ENCODE data around the gene MSH5. TPM values are rescaled to one million over a fixed set of nuclear protein-coding genes. Genes with fewer than 3 reads are reported as not detected.
"Not testable (repeated sequence)": the region's sequence is repeated elsewhere in the genome, so short reads cannot be mapped to it uniquely, and the experiment has no call there.

MSH5 gene
- total RNA-seq, 1 donor from 2014 or later, result 3.1 TPM

- Histone ChIP-seq H3K27ac (ENCODE audit: low read depth, low read length) (no peak overlapping the region), H3K4me3 (ENCODE audit: low read length in 3 of 3) (no peak overlapping the region), H3K27me3 (ENCODE audit: control insufficient read depth in 3 of 3, insufficient read depth in 3 of 3, low read length in 3 of 3) (no peaks in the 10 kb centered on the region), H3K9ac (ENCODE audit: low read depth in 1 of 3, low read length in 3 of 3) (no peak overlapping the region), H3K4me1 (ENCODE audit: control insufficient read depth in 3 of 3, insufficient read depth in 3 of 3, low read length in 3 of 3) (peaks cover 3 to 7% (median 5%) of the 10 kb centered on the region in 3 donors), H3K9me3 (ENCODE audit: control insufficient read depth in 3 of 3, low read length in 3 of 3) (no peaks in the 10 kb centered on the region), H3K36me3 (ENCODE audit: control insufficient read depth in 3 of 3, insufficient read depth in 3 of 3, low read length in 3 of 3) (peaks cover 56 to 63% (median 56%) of the 10 kb centered on the region in 3 donors)
Measured at GRCh38 chr6:31782126-31782855, 42.5 kb downstream of the MSH5 start.

GRCh38 chr6:31784098-31784925 lies 44.5 kb downstream of the MSH5 start:
- Histone ChIP-seq H3K4me1 (ENCODE audit: control insufficient read depth in 3 of 3, insufficient read depth in 3 of 3, low read length in 3 of 3) (peaks cover 0 to 1% (median 0%) of the 10 kb centered on the region in 3 donors), H3K9ac (ENCODE audit: low read depth in 1 of 3, low read length in 3 of 3) (no peak overlapping the region), H3K9me3 (ENCODE audit: control insufficient read depth in 3 of 3, low read length in 3 of 3) (no peaks in the 10 kb centered on the region), H3K4me3 (ENCODE audit: low read length in 3 of 3) (no peak overlapping the region), H3K27ac (ENCODE audit: low read depth, low read length) (no peak overlapping the region), H3K36me3 (ENCODE audit: control insufficient read depth in 3 of 3, insufficient read depth in 3 of 3, low read length in 3 of 3) (peaks cover 46 to 58% (median 54%) of the 10 kb centered on the region in 3 donors), H3K27me3 (ENCODE audit: control insufficient read depth in 3 of 3, insufficient read depth in 3 of 3, low read length in 3 of 3) (no peaks in the 10 kb centered on the region)

GRCh38 chr6:31785475-31785874 lies 45.7 kb downstream of the MSH5 start:
- Histone ChIP-seq H3K4me1 (ENCODE audit: control insufficient read depth in 3 of 3, insufficient read depth in 3 of 3, low read length in 3 of 3) (peaks cover 0 to 3% (median 0%) of the 10 kb centered on the region in 3 donors), H3K4me3 (ENCODE audit: low read length in 3 of 3) (no peak overlapping the region), H3K9ac (ENCODE audit: low read depth in 1 of 3, low read length in 3 of 3) (no peak overlapping the region), H3K36me3 (ENCODE audit: control insufficient read depth in 3 of 3, insufficient read depth in 3 of 3, low read length in 3 of 3) (peaks cover 35 to 50% (median 46%) of the 10 kb centered on the region in 3 donors), H3K27ac (ENCODE audit: low read depth, low read length) (no peak overlapping the region), H3K9me3 (ENCODE audit: control insufficient read depth in 3 of 3, low read length in 3 of 3) (no peaks in the 10 kb centered on the region), H3K27me3 (ENCODE audit: control insufficient read depth in 3 of 3, insufficient read depth in 3 of 3, low read length in 3 of 3) (no peaks in the 10 kb centered on the region)

- Histone ChIP-seq H3K9ac (ENCODE audit: low read depth in 1 of 3, low read length in 3 of 3) (no peak overlapping the region), H3K27ac (ENCODE audit: low read depth, low read length) (no peak overlapping the region), H3K4me3 (ENCODE audit: low read length in 3 of 3) (no peak overlapping the region), H3K4me1 (ENCODE audit: control insufficient read depth in 3 of 3, insufficient read depth in 3 of 3, low read length in 3 of 3) (peaks cover 14 to 21% (median 18%) of the 10 kb centered on the region in 3 donors), H3K27me3 (ENCODE audit: control insufficient read depth in 3 of 3, insufficient read depth in 3 of 3, low read length in 3 of 3) (no peaks in the 10 kb centered on the region), H3K36me3 (ENCODE audit: control insufficient read depth in 3 of 3, insufficient read depth in 3 of 3, low read length in 3 of 3) (peaks cover 13 to 20% (median 17%) of the 10 kb centered on the region in 3 donors), H3K9me3 (ENCODE audit: control insufficient read depth in 3 of 3, low read length in 3 of 3) (no peaks in the 10 kb centered on the region)
Measured at GRCh38 chr6:31791324-31792089, 51.7 kb downstream of the MSH5 start.

GRCh38 chr6:31792090-31792374 lies 52.2 kb downstream of the MSH5 start:
- no peak overlapping the region for H3K27ac ChIP-seq (ENCODE audit: low read depth, low read length)

GRCh38 chr6:31792761-31793171 lies 53.0 kb downstream of the MSH5 start:
- Histone ChIP-seq H3K9me3 (ENCODE audit: control insufficient read depth in 3 of 3, low read length in 3 of 3) (no peaks in the 10 kb centered on the region), H3K4me3 (ENCODE audit: low read length in 3 of 3) (no peak overlapping the region), H3K36me3 (ENCODE audit: control insufficient read depth in 3 of 3, insufficient read depth in 3 of 3, low read length in 3 of 3) (peaks cover 18 to 20% (median 20%) of the 10 kb centered on the region in 3 donors), H3K4me1 (ENCODE audit: control insufficient read depth in 3 of 3, insufficient read depth in 3 of 3, low read length in 3 of 3) (peaks cover 16 to 21% (median 18%) of the 10 kb centered on the region in 3 donors), H3K27me3 (ENCODE audit: control insufficient read depth in 3 of 3, insufficient read depth in 3 of 3, low read length in 3 of 3) (no peaks in the 10 kb centered on the region), H3K9ac (ENCODE audit: low read depth in 1 of 3, low read length in 3 of 3) (no peak overlapping the region), H3K27ac (ENCODE audit: low read depth, low read length) (no peak overlapping the region)

More at GRCh38 chr6:31792090-31792374, 52.2 kb downstream of the MSH5 start:
- no peak overlapping the region for H3K9ac ChIP-seq (ENCODE audit: low read depth in 1 of 3, low read length in 3 of 3)
- H3K9me3 ChIP-seq (ENCODE audit: control insufficient read depth in 3 of 3, low read length in 3 of 3), result no peaks in the 10 kb centered on the region
- H3K4me1 ChIP-seq (ENCODE audit: control insufficient read depth in 3 of 3, insufficient read depth in 3 of 3, low read length in 3 of 3), result peaks cover 14 to 21% (median 18%) of the 10 kb centered on the region in 3 donors
- no peaks in the 10 kb centered on the region for H3K27me3 ChIP-seq (ENCODE audit: control insufficient read depth in 3 of 3, insufficient read depth in 3 of 3, low read length in 3 of 3)
- H3K36me3 ChIP-seq (ENCODE audit: control insufficient read depth in 3 of 3, insufficient read depth in 3 of 3, low read length in 3 of 3), result peaks cover 15 to 20% (median 17%) of the 10 kb centered on the region in 3 donors
- no peak overlapping the region for H3K4me3 ChIP-seq (ENCODE audit: low read length in 3 of 3)

GRCh38 chr6:31793927-31794245 lies 54.1 kb downstream of the MSH5 start:
- Histone ChIP-seq H3K4me1 (ENCODE audit: control insufficient read depth in 3 of 3, insufficient read depth in 3 of 3, low read length in 3 of 3) (peaks cover 17 to 23% (median 21%) of the 10 kb centered on the region in 3 donors), H3K36me3 (ENCODE audit: control insufficient read depth in 3 of 3, insufficient read depth in 3 of 3, low read length in 3 of 3) (peaks cover 18 to 20% (median 20%) of the 10 kb centered on the region in 3 donors)

GRCh38 chr6:31794294-31794865 lies 54.6 kb downstream of the MSH5 start:
- Histone ChIP-seq H3K27me3 (ENCODE audit: control insufficient read depth in 3 of 3, insufficient read depth in 3 of 3, low read length in 3 of 3) (no peaks in the 10 kb centered on the region), H3K4me1 (ENCODE audit: control insufficient read depth in 3 of 3, insufficient read depth in 3 of 3, low read length in 3 of 3) (peaks cover 21 to 25% (median 23%) of the 10 kb centered on the region in 3 donors), H3K27ac (ENCODE audit: low read depth, low read length) (peak overlapping the region; percentile 97), H3K36me3 (ENCODE audit: control insufficient read depth in 3 of 3, insufficient read depth in 3 of 3, low read length in 3 of 3) (peaks cover 17 to 18% (median 18%) of the 10 kb centered on the region in 3 donors), H3K9me3 (ENCODE audit: control insufficient read depth in 3 of 3, low read length in 3 of 3) (no peaks in the 10 kb centered on the region), H3K9ac (ENCODE audit: low read depth in 1 of 3, low read length in 3 of 3) (peak overlapping the region; percentile 98 to 99 (median 98)), H3K4me3 (ENCODE audit: low read length in 3 of 3) (peak overlapping the region; percentile 92 to 96 (median 94))

More at GRCh38 chr6:31793927-31794245, 54.1 kb downstream of the MSH5 start:
- not testable (repeated sequence) for H3K9me3 ChIP-seq (ENCODE audit: control insufficient read depth in 3 of 3, low read length in 3 of 3); H3K27me3 ChIP-seq (ENCODE audit: control insufficient read depth in 3 of 3, insufficient read depth in 3 of 3, low read length in 3 of 3); H3K9ac ChIP-seq (ENCODE audit: low read depth in 1 of 3, low read length in 3 of 3); H3K4me3 ChIP-seq (ENCODE audit: low read length in 3 of 3); H3K27ac ChIP-seq (ENCODE audit: low read depth, low read length)

GRCh38 chr6:31794866-31795615 lies 55.2 kb downstream of the MSH5 start:
- Histone ChIP-seq H3K9ac (ENCODE audit: low read depth in 1 of 3, low read length in 3 of 3) (peak overlapping the region; percentile 98 to 99 (median 98)), H3K4me1 (ENCODE audit: control insufficient read depth in 3 of 3, insufficient read depth in 3 of 3, low read length in 3 of 3) (peaks cover 21 to 24% (median 23%) of the 10 kb centered on the region in 3 donors), H3K27ac (ENCODE audit: low read depth, low read length) (peak overlapping the region; percentile 97), H3K27me3 (ENCODE audit: control insufficient read depth in 3 of 3, insufficient read depth in 3 of 3, low read length in 3 of 3) (no peaks in the 10 kb centered on the region), H3K36me3 (ENCODE audit: control insufficient read depth in 3 of 3, insufficient read depth in 3 of 3, low read length in 3 of 3) (peaks cover 15 to 18% (median 16%) of the 10 kb centered on the region in 3 donors), H3K4me3 (ENCODE audit: low read length in 3 of 3) (peak overlapping the region; percentile 92 to 96 (median 94)), H3K9me3 (ENCODE audit: control insufficient read depth in 3 of 3, low read length in 3 of 3) (no peaks in the 10 kb centered on the region)
